GM13976 (cell line): ENCODE data around the gene DAZAP1.

ENCODE experiments used
- DNase-seq: peaks from one replicate; pipeline ENCODE4 v3.0.0; 2012; ENCODE audit warnings: low spot score
- in situ Hi-C: fragments of 300-500 bp; cut with MboI; formaldehyde crosslinking; loops from one replicate; pipeline ENCODE4 v1.12.0; 2022; ENCODE audit warnings: low sequenced_read_pairs, mixed read lengths, inconsistent platforms; ENCODE audit not compliant: unreplicated experiment
- TF ChIP-seq, protein P1 (sequence below): IDR thresholded peaks from 2 replicates; pipeline ENCODE4 v1.5.1; 2012; ENCODE audit warnings: borderline replicate concordance, mild to moderate bottlenecking; ENCODE audit not compliant: insufficient read depth; ENCODE audit errors: extremely low read depth, missing control alignments, control extremely low read depth

Gene DAZAP1

DNA sequence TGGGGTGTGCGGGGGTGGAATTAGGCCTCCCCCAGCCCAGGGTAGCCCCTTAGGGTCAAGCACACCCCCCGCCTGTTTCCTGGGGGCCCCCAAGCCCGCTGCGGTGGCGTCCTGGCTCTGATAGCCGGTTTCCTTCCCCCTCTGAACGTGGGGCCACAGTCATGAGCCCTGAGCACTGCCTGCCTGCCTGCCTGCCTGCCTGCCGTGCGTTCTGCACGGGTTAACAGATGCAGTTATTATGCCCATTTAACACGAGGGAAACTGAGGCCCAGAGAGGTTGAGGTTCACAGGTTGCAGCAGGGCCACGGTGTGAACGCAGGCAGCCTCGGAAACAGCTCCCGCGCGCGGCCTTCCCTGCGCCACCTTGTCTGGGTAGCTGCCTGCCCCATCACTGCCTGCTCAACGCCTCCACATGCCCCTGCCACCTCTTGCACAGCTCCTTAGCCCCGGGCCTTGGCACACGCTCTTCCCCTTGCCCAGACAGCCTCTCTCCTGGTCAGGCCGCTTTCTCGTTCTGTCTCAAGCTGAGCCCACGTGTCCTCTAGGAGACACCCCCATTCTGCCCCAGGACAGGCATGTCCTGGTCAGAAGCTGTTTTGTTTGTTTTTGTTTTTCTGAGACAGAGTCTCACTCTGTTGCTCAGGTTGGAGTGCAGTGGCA lies 4.8 kb upstream of the DAZAP1 start:
- in situ Hi-C loops, result no loop called here
- TF ChIP-seq, protein P1, sequence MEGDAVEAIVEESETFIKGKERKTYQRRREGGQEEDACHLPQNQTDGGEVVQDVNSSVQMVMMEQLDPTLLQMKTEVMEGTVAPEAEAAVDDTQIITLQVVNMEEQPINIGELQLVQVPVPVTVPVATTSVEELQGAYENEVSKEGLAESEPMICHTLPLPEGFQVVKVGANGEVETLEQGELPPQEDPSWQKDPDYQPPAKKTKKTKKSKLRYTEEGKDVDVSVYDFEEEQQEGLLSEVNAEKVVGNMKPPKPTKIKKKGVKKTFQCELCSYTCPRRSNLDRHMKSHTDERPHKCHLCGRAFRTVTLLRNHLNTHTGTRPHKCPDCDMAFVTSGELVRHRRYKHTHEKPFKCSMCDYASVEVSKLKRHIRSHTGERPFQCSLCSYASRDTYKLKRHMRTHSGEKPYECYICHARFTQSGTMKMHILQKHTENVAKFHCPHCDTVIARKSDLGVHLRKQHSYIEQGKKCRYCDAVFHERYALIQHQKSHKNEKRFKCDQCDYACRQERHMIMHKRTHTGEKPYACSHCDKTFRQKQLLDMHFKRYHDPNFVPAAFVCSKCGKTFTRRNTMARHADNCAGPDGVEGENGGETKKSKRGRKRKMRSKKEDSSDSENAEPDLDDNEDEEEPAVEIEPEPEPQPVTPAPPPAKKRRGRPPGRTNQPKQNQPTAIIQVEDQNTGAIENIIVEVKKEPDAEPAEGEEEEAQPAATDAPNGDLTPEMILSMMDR, result no peak

GRCh38 chr19:1406774-1407527 lies 435 bp upstream of the DAZAP1 start:
- in situ Hi-C loops, result no loop called here
- DNase-seq, result peak; percentile 98
- TF ChIP-seq, protein P1, result peak; percentile 36

More for the DNA sequence above, 4.8 kb upstream of the DAZAP1 start:
- DNase-seq, result no peak

- DNase-seq, result peak; percentile 70
- in situ Hi-C loops, result no loop called here
Measured at GRCh38 chr19:1408300-1409203, 1.2 kb downstream of the DAZAP1 start.

DNA sequence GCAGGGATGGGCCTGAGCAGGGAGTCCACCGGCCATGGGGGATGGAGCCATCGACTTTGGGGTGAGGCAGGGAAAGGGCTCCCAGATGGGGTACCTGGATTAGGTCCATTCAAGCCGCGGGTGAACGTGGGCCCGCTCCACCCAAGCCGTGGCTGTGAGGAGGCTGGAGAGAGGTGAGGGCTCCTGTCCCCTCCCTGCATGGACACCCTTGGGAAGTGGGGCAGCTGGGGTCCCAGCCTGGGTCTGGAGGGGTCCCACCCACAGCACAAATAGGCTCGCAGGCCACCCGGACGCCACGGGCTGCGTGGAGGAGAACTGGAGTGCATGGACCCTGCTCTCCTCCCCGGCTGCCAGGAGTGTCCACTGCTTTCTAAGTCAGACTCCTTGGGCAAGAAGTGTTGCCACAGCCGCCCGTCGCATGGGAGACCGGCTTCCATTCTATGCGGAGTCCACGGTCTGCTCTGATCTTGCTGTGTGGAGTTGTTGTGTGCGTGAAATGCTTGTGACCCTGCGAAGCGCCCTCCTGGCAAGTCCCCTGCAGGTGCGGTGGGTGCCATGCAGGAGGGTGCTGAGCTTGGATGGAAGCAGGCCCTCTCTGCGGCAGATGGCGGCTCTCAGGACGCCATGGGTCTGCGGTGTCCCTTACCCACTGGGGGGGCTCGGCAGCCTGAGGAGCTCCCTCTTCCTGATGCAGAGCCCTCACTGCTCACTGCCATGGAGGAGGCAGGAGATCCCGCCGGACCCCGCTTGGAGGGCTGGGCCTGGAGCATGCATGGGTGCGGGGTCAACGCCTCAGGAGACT lies 2.0 kb downstream of the DAZAP1 start:
- in situ Hi-C loops, result no loop called here
- TF ChIP-seq, protein P1, result no peak
- no peak for DNase-seq

More at GRCh38 chr19:1408300-1409203, 1.2 kb downstream of the DAZAP1 start:
- TF ChIP-seq, protein P1, result no peak

GRCh38 chr19:1410136-1410786 lies 2.9 kb downstream of the DAZAP1 start:
- DNase-seq, result no peak
- in situ Hi-C loops, result no loop called here
- TF ChIP-seq, protein P1, result no peak
